Tibial artery (tissue), 4 donors: Measurements from ENCODE around the gene DLG2.

Experiments
- DNase-seq, 2 donors: peaks; one replicate each; pipeline ENCODE4 v3.0.0-alpha.2; 2019
- H3K27ac ChIP-seq, 2 donors: fragments of 200-600 bp; sonication (generic) in 1 of 2; 1 replicate in 1 of 2; 2 replicates in 1 of 2; pipeline ENCODE4 v1.5.1; 2018 to 2019; ENCODE audit warnings: mild to moderate bottlenecking in 1 of 2
- H3K27me3 ChIP-seq, 2 donors: fragments of 200-600 bp; sonication (generic) in 1 of 2; one replicate each; pipeline versions ENCODE4 v1.5.1 to v1.6.0; 2016 to 2019
- H3K36me3 ChIP-seq, 3 donors: fragments of 200-600 bp; sonication (generic) in 2 of 3; one replicate each; pipeline ENCODE4 v1.5.1; 2016 to 2019; ENCODE audit warnings: mild to moderate bottlenecking in 2 of 3
- H3K4me1 ChIP-seq, 4 donors: fragments of 200-600 bp; sonication (generic) in 2 of 4; 1 replicate in 3 of 4; 2 replicates in 1 of 4; pipeline ENCODE4 v1.5.1; 2016 to 2019
- H3K4me3 ChIP-seq, 2 donors: fragments of 200-600 bp; sonication (generic) in 1 of 2; 1 replicate in 1 of 2; 2 replicates in 1 of 2; pipeline ENCODE4 v1.5.1; 2018 to 2019; ENCODE audit warnings: mild to moderate bottlenecking in 2 of 2
- H3K9me3 ChIP-seq, 3 donors: fragments of 200-600 bp; sonication (generic) in 1 of 3; one replicate each; pipeline ENCODE4 v1.5.1; 2016 to 2019
- intact Hi-C: fragments of 100-400 bp; cut with DNase I; formaldehyde crosslinking; loops from one replicate; pipeline ENCODE4 v1.15.0; 2023; ENCODE audit warnings: low total_unique reads
- TF ChIP-seq, protein P1 (sequence below), 2 experiments: fragments of 200-600 bp in 1 of 2; fragments of 450-650 bp in 1 of 2; IDR thresholded peaks; one replicate each; pipeline ENCODE4 v1.5.1; 2017 to 2019; ENCODE audit warnings: antibody characterized with exemption in 2 of 2, mild to moderate bottlenecking in 1 of 2, moderate library complexity in 1 of 2

Gene DLG2

DNA sequence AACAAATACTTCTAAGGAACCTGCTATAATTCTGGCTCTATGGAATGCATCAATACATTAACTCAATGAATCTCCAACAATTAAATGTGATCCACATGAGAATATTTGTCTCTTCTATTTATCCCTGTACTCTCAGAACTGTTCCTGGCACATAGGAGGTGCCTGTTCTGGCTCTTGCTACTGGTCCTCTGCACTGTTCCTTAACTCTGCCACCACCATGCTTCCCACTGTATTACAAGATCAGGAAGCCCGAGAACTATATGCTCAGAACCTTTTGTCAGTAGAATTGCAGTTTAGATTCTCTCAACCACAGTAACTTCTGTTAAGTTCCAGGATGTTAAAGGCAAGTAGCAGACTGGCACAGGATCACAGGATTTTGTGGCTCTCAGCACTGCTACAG, 1964.7 kb downstream of the DLG2 start:
- Histone ChIP-seq H3K4me1 (no peaks in the 10 kb centered on the region), H3K27me3 (no peaks in the 10 kb centered on the region), H3K4me3 (no peak overlapping the region), H3K27ac (no peak overlapping the region), H3K36me3 (no peaks in the 10 kb centered on the region), H3K9me3 (no peaks in the 10 kb centered on the region)
- intact Hi-C loops = no loop called here
- TF ChIP-seq, protein P1, sequence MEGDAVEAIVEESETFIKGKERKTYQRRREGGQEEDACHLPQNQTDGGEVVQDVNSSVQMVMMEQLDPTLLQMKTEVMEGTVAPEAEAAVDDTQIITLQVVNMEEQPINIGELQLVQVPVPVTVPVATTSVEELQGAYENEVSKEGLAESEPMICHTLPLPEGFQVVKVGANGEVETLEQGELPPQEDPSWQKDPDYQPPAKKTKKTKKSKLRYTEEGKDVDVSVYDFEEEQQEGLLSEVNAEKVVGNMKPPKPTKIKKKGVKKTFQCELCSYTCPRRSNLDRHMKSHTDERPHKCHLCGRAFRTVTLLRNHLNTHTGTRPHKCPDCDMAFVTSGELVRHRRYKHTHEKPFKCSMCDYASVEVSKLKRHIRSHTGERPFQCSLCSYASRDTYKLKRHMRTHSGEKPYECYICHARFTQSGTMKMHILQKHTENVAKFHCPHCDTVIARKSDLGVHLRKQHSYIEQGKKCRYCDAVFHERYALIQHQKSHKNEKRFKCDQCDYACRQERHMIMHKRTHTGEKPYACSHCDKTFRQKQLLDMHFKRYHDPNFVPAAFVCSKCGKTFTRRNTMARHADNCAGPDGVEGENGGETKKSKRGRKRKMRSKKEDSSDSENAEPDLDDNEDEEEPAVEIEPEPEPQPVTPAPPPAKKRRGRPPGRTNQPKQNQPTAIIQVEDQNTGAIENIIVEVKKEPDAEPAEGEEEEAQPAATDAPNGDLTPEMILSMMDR (IDR thresholded peaks at IDR 0.05) = no peak
- DNase-seq = no peak

DNA sequence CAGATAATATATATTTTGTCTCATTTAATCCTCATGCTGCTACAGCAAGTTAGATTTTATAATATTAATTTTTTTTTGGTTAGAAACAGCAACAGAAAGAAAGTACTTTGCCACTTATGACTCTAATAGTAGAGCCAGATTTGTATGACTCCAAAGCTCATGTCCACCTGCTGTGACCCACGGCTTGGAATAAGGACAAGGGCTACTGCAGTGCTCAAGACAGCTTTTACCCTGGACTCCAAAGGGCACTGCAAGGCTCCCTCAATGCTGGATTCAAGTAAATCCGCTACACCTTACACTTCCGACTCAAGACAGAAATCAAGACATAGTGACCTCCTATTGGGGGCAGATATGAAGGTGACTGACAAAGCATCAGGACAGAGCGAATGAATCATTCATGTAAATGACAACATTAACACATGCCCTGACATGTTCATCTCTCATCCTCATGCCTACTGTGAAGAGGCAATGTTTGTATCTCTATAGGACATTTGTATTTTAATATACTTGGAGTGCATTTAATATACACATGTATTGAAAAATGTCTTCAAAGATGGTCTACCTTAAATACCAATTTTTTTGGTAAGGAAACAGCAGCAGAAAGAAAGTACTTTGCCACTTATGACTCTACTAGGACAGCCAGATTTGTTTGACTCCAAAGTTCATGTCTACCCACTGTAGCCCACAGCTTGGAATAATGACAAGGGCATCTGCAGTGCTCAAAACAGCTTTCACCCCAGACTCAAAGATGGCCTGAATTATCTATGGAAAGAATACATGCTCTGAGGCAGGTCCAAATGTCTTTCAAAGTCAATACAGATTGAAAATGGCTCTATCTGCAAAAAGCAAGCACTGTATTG, 1965.4 kb downstream of the DLG2 start:
- Histone ChIP-seq H3K27me3 (no peaks in the 10 kb centered on the region), H3K36me3 (no peaks in the 10 kb centered on the region), H3K27ac (no peak overlapping the region), H3K4me3 (no peak overlapping the region), H3K9me3 (no peaks in the 10 kb centered on the region), H3K4me1 (no peaks in the 10 kb centered on the region)
- TF ChIP-seq, protein P1 (IDR thresholded peaks at IDR 0.05) = no peak
- no peak for DNase-seq
- intact Hi-C loops = no loop called here

DNA sequence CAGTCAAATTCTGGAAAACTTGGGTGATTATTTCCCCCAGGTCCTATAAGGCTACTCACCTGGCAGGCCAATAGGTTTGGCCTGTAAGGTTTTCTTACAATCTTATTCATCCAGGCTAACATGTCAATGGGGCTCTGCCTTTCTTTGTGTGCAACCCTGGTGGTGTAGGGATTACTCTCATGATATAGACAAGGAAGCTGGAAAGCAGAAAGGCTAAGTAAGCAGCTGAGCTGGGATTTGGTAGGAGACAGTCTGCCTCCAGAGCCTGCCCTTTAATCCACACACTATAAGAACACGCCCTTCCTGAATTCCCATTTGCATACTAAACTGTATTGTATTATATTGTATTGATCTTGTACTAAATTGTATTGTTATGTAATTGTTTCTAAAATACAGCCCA, 1967.7 kb downstream of the DLG2 start:
- Histone ChIP-seq H3K4me1 (no peaks in the 10 kb centered on the region), H3K9me3 (no peaks in the 10 kb centered on the region), H3K4me3 (no peak overlapping the region), H3K27ac (no peak overlapping the region), H3K27me3 (no peaks in the 10 kb centered on the region), H3K36me3 (no peaks in the 10 kb centered on the region)
- TF ChIP-seq, protein P1 (IDR thresholded peaks at IDR 0.05) = no peak
- intact Hi-C loops = no loop called here
- no peak for DNase-seq

DNA sequence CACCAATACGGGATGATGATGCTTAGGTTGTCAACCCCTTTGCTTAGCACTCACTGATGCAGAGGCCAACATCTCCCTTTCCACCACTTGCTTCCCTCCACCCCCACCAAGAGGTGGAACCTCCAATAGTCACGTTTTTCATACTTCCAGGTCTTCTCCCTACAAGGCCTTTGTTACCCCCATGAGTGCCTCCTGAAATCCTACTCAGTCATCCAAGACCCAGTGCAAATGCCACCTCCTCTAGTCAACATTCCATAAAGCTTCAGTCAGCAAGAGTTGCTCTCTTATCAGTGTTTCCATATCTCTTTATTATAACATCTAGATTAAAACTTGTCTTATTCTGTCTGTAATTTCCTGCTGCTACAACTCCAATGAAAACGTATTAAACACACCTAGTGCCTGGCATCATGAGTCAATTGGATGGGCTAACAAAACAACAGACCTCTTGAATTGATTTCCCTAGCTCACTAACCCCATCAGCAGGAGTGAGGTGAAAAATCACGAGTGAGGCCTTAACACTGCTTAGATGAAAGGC, 1970.3 kb downstream of the DLG2 start:
- Histone ChIP-seq H3K4me1 (no peaks in the 10 kb centered on the region), H3K27me3 (no peaks in the 10 kb centered on the region), H3K9me3 (no peaks in the 10 kb centered on the region), H3K4me3 (no peak overlapping the region), H3K27ac (no peak overlapping the region), H3K36me3 (no peaks in the 10 kb centered on the region)
- no peak for DNase-seq
- intact Hi-C loops = no loop called here
- TF ChIP-seq, protein P1 (IDR thresholded peaks at IDR 0.05) = no peak

DNA sequence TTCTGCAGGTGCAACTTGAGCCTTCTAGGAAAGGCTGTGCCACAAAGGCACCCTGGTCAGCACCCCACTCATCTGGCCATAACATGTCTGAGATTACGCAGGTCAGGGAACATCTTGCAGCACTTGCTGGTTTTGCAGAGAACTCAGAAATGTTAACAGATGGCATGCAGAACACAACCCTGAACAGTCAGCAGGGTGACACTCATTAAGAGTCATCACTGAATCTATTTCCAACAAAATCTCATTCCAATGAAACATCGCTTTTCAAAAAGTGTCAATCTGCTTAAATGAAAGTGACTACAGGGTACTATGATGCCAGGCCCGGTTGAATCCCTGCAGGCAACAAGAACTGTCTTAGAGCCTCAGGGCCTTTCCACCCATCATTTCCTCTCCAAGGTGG, 1971.2 kb downstream of the DLG2 start:
- Histone ChIP-seq H3K27me3 (no peaks in the 10 kb centered on the region), H3K4me3 (no peak overlapping the region), H3K9me3 (no peaks in the 10 kb centered on the region), H3K27ac (no peak overlapping the region), H3K36me3 (no peaks in the 10 kb centered on the region), H3K4me1 (no peaks in the 10 kb centered on the region)
- intact Hi-C loops = no loop called here
- TF ChIP-seq, protein P1 (IDR thresholded peaks at IDR 0.05) = no peak
- DNase-seq = no peak
